ENCODE results near the gene DAAM1.

Gene DAAM1

DNA sequence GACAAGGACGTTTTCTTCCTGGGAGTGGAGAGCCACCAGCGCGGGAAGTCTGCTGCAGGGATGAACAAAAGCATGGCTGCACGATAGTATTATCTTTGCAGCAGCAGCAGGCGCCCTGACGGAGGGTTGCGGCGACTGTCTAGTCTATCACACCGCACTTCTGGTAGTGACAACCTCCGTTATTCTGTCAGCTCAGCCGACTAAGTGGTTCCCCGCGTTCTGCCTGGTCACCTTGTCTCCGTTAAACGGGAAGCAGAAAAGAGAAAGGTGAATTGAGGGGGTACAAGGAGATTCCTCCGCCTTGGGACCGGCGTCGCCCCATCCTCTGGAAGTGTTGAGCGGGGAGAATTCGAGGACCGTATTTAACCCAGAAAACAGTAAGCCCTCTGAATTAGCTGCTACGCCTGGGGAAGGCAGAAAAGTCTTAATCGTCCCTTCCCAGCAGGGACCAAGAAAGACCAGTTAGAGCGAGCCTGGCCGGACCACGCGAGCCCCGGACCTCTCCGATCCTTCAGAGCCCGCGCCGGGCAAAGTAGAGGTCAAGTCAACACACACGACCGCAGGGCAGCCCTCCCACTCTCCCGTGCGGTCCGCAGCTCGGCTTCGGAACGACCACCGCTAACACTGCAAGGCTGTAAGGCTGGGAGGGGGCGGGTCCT is 536 bp upstream of the DAAM1 start:
- peak; percentile 18 for DNase-seq (ENCODE audit: low read depth)

DNA sequence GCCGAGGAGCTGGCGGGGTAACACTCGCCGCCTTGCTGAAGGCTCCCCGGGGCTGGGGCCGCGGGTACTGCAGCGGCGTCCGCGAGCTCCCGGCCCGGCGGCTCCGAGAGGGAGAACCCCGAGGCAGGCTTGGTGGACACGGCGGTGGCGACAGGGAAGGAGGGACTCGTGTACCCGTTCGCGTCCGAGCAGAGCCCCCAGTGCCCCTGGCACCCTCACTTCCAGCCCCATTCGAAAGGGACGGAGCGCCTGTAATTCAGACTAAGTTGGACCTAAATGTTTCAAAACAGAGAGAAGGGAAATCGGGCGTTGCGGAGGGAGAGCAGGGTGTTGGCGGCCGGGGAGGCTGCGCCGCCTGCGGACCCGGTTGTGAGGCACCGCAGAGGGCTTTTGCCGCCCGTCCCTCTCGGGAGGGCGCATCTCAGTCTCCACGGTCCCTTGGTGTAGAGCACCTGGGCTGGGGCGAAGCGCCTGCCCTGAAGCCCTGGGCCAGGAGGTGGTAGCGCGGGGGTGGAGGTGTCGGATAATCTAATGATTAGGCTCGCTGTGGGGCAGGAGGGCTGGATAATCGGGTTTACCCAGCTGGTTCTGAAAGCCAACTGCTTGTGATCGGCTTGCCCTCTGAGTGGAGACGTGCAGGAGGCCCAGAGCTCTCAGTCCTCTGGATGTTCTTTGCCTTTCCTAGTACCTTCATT is 771 bp downstream of the DAAM1 start:
- DNase-seq (ENCODE audit: low read depth), result peak; percentile 19

DNA sequence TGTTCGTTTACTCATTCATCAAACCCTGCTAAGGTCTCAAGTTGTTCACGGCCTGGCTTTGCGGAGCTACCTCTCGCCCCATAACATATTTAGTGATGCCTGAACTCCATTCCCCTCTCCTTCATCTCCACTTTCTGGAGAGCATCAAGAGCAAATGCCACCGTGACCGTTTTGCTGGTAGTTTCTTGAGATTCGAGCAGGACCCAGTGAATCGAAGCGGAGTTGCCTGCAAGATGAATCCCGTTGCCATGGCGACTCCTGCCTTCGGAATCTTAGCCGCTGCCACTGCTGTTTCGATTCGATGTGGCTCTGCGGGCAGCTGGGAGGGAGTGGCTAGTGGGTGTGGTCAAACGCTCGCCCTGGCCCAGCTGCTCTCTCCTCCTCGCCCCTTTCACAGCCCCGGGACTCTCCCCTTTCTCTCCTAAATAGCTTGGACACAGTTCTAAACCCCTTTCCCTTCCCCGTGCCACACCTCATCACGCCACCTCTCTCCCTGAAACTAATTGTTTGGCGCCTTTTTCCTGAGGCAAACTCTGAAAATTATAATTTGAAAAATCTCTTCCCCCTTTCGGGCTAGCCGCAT is 1.4 kb downstream of the DAAM1 start:
- DNase-seq (ENCODE audit: low read depth), result peak; percentile 38

- no peak for DNase-seq (ENCODE audit: low read depth)
These were observed 1.9 kb downstream of the DAAM1 start for GRCh38 chr14:59190372-59190771.

DNA sequence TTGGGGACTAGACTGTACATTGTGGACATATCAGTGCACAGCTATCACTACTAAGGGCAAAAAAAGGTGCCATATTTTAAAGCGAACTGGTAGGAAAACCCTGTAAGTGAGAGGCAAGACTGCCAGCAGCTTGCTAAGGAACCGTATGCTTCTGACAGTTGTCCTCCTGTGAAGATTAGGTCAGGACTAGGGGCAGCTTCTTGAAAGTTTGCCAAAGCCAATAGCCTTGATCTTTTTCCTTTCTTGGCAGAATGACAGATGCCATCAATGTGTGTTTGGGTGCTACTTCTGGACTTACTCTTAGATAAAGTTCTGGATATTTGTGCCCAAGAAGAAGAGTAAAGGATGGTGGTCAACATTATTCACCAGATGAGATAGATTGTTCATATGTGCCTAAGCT is 7.4 kb downstream of the DAAM1 start:
- DNase-seq (ENCODE audit: low read depth), result no peak

DNA sequence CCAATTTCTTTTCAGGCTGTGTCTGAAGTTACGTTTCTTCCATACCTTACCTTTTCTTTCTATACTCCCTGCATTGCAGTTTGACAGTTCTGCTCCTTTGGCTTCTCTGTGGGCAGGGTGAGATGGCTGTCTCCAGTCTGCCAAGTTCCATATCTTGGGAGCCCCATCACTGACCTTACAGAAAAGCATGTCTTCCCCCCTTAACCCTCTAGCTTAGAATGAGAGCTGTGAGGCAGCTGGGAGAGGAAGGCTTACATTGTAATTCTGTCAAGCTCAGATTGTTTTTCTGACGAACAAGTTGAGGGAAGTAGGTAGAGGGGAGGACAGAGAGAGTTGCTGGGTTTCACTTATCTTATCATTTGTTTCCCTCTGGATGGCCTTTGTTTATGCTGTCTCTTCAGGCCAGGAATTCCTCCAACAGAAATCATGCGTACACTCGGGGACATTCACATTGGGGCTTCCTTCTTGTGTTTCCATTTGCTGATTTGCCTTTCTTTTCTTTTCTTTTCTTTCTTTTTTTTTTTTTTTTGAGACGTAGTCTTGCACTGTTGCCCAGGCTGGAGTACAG is 9.3 kb downstream of the DAAM1 start:
- no peak for DNase-seq (ENCODE audit: low read depth)

- no peak for DNase-seq (ENCODE audit: low read depth)
These were observed 10.7 kb downstream of the DAAM1 start for GRCh38 chr14:59199205-59199604.

- no peak for DNase-seq (ENCODE audit: low read depth)
These were observed 11.1 kb downstream of the DAAM1 start for GRCh38 chr14:59199614-59200013.

GRCh38 chr14:59200195-59200594 is 11.7 kb downstream of the DAAM1 start:
- DNase-seq (ENCODE audit: low read depth), result no peak

DNA sequence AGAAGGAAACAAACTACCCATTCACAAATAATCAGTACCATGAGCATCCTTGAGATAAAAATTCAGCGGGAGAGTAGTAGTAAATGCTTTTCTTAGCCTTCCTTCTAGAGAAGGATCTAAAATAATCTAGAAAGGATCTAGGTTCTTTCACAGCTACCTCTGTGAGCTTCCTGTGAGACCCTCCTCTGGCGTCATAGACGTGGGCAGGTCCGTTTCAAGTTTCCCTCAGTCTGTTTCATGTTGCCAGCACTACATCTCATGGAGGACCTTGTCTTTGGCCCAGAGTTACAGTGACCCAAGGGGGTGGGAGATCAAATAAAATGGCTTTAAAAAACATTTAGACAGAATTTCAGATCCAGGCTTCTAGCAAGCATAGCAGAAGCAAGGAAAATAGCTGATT is 13.6 kb downstream of the DAAM1 start:
- no peak for DNase-seq (ENCODE audit: low read depth)

DNA sequence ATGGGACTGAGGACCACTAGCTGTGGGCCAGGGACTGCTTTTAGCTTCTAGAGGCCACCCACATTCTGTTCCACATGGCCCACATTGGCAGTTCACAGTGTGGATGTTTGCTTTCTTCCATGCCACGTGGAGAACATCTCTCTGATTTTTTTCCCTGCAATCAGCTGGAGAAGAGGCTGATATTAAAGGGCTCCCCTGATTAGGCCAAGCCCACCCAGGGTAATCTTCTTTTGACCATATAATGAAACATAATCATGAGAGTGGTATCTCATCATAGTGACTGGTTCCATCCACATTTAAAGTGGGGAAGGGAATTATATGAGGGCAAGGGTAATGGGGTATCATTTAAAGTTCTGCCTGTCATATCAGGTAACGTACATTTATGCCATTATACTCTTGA is 15.8 kb downstream of the DAAM1 start:
- no peak for DNase-seq (ENCODE audit: low read depth)

DNA sequence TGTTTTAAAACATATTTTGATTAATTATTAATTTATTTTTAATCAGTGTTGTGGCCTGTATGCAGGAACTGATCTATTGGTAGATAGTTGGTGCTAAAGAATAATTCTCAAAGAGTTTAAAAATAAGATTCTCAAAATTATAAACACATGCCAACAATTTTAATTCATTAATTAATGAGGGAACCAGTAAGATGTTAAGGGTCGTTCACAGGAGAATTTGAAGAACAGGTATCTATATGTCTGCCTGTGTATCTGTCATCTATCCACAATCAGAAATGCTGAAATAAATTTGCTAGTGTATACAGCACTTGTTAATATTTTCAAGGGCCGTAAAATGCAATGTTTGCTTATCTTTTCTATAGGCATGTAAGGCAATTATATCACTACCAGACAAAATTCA is 18.4 kb downstream of the DAAM1 start:
- no peak for DNase-seq (ENCODE audit: low read depth)

- DNase-seq (ENCODE audit: low read depth), result no peak
These were observed 19.1 kb downstream of the DAAM1 start for GRCh38 chr14:59207506-59207933.

- no peak for DNase-seq (ENCODE audit: low read depth)
These were observed 19.9 kb downstream of the DAAM1 start for GRCh38 chr14:59208224-59208814.

GRCh38 chr14:59208954-59209353 is 20.5 kb downstream of the DAAM1 start:
- no peak for DNase-seq (ENCODE audit: low read depth)

- no peak for DNase-seq (ENCODE audit: low read depth)
These were observed 22.2 kb downstream of the DAAM1 start for GRCh38 chr14:59210621-59211020.

- no peak for DNase-seq (ENCODE audit: low read depth)
These were observed 25.2 kb downstream of the DAAM1 start for GRCh38 chr14:59213368-59214315.

DNA sequence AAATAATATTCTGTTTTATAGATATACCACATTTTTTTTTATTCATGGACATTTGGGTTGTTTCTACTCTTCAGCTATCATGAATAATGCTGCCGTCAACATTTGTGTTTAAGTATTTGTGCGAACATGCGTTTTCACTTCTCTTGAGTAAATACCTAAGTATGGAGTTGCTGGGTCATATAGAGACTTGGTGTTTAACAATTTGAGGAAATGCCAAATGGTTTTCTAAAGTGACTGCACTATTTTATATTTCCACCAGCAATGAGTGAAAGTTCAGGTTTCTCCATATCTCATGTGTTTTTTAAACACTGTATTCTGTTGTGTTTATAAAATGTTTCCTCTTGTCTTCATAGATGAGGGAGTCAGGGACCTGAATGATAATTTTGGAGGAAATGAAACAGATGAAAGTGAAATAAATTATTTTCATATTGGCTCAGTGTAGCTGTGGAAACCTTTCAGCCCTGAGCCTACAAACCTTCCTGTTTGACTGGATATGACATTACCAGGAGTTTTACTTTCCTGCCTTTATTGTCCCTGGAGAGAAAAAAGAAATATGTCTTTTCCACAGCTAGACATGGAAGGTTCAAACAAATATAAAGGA is 26.3 kb downstream of the DAAM1 start:
- DNase-seq (ENCODE audit: low read depth), result no peak

GRCh38 chr14:59215322-59215721 is 26.9 kb downstream of the DAAM1 start:
- DNase-seq (ENCODE audit: low read depth), result no peak

DNA sequence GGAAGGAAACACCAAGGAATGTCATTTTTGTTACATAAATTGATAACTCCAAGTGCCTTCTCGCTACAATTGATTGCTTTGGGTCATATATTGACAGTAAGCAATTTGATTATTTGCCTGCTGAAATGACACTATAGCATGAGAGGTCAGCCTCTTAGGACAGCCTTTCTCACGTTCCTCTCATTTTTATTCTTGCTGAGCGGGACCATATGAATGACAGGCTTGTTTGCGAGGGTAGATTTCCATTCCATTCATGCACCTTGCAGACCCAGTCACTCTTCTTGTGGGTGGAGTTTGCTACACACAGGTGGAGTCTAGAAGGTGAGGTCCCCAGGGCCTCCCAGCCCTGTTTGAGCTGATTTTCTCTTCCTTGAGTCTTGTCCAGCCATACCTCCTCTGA is 27.3 kb downstream of the DAAM1 start:
- no peak for DNase-seq (ENCODE audit: low read depth)

GRCh38 chr14:59217011-59217410 is 28.5 kb downstream of the DAAM1 start:
- DNase-seq (ENCODE audit: low read depth), result no peak

Data from stimulated activated CD8-positive, alpha-beta memory T cell treated with anti-CD3 and anti-CD28 coated beads, Interleukin-15, amount 100 ng/mL, for 24 hours (primary cell).